Testis (tissue), 3 donors: ENCODE measurements around the gene RAD18. TPM values are rescaled to one million over a fixed set of nuclear protein-coding genes. Genes with fewer than 3 reads are reported as not detected.

ENCODE experiments used
- DNase-seq: peaks from one replicate; pipeline ENCODE4 v3.0.0-alpha.2; 2019
- H3K27ac ChIP-seq, 2 donors: fragments of 200-600 bp; sonication (generic); one replicate each; pipeline ENCODE4 v1.5.1; 2019
- H3K27me3 ChIP-seq: fragments of 200-600 bp; sonication (generic); one replicate; pipeline ENCODE4 v1.5.1; 2019
- H3K36me3 ChIP-seq: fragments of 200-600 bp; sonication (generic); one replicate; pipeline ENCODE4 v1.5.1; 2017; ENCODE audit warnings: low read depth; ENCODE audit errors: missing control alignments
- H3K4me1 ChIP-seq: fragments of 200-600 bp; sonication (generic); one replicate; pipeline ENCODE4 v1.5.1; 2019
- H3K4me3 ChIP-seq, 2 donors: fragments of 200-600 bp; sonication (generic); one replicate each; pipeline ENCODE4 v1.5.1; 2017 to 2019
- H3K9me3 ChIP-seq: fragments of 200-600 bp; sonication (generic); one replicate; pipeline ENCODE4 v1.5.1; 2017
- POLR2A ChIP-seq: fragments of 450-650 bp; IDR thresholded peaks from one replicate; pipeline ENCODE4 v1.6.1; 2017; ENCODE audit warnings: antibody characterized with exemption, mild to moderate bottlenecking, moderate library complexity
- WGBS, 2 donors: methylation state at CpG; one replicate each; pipeline ENCODE4 v1.1.5; 2018; 5-methylcytosine and 5-hydroxymethylcytosine counted together
- intact Hi-C: fragments of 100-400 bp; cut with DNase I; formaldehyde crosslinking; loops from one replicate; pipeline ENCODE4 v1.15.1; 2023; ENCODE audit warnings: low total_unique reads
- polyA plus RNA-seq: library from polyadenylated mRNA; stranded (reverse); fragments of 350-450 nt; fragmentation: Illumina TruSeq; extraction: RNeasy Lipid Tissue Mini Kit (QIAGEN cat#74804); gene quantifications from one replicate; pipeline ENCODE4 v1.2.3, GENCODE V29; 2014; ENCODE audit warnings: low read depth, low replicate concordance; ENCODE audit not compliant: insufficient read depth
- total RNA-seq, 2 donors: library from RNA; depleted of rRNA; stranded (reverse); fragments of >200 nt; gene quantifications; one replicate each; pipeline ENCODE4 v1.2.3, GENCODE V29; 2016
- TF ChIP-seq, protein P1 (sequence below), 3 experiments: fragments of 450-650 bp in 2 of 3; fragments of 200-600 bp in 1 of 3; sonication (generic) in 1 of 3; IDR thresholded peaks; one replicate each; pipeline ENCODE4 v1.5.1; 2016 to 2019; ENCODE audit warnings: antibody characterized with exemption in 3 of 3, mild to moderate bottlenecking in 2 of 3, moderate library complexity in 1 of 3

RAD18 gene
- total and polyA plus RNA-seq, 3 donors from 2014 or later = 7.6 to 27.0 (median 18.8) TPM

DNA sequence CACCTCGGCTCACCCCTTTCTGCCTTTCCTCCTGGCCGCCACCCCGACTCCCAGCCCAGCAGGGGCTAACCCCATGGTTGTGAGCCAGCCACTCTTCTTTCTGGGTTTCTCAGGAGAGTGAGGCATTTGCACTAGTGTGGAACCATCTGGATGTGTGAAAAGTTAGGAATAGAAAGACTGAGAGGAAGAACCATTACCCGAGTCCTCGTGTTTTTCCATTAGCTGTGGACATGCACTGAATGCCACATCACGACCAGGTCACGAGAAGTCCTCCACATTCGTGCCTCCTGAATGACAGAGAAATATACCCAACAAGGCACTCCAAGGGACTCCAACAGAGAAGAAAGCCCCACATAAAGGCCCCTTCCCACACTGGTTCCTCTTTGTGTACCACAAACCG is 18.0 kb upstream of the RAD18 start:
- no peak overlapping the region for H3K4me3 ChIP-seq
- TF ChIP-seq POLR2A = no peak
- TF ChIP-seq, protein P1, sequence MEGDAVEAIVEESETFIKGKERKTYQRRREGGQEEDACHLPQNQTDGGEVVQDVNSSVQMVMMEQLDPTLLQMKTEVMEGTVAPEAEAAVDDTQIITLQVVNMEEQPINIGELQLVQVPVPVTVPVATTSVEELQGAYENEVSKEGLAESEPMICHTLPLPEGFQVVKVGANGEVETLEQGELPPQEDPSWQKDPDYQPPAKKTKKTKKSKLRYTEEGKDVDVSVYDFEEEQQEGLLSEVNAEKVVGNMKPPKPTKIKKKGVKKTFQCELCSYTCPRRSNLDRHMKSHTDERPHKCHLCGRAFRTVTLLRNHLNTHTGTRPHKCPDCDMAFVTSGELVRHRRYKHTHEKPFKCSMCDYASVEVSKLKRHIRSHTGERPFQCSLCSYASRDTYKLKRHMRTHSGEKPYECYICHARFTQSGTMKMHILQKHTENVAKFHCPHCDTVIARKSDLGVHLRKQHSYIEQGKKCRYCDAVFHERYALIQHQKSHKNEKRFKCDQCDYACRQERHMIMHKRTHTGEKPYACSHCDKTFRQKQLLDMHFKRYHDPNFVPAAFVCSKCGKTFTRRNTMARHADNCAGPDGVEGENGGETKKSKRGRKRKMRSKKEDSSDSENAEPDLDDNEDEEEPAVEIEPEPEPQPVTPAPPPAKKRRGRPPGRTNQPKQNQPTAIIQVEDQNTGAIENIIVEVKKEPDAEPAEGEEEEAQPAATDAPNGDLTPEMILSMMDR (IDR thresholded peaks at IDR 0.05) = no peak
- H3K27ac ChIP-seq = no peak overlapping the region
- no peaks in the 10 kb centered on the region for H3K9me3 ChIP-seq
- DNase-seq = no peak
- H3K36me3 ChIP-seq = no peaks in the 10 kb centered on the region
- no peaks in the 10 kb centered on the region for H3K27me3 ChIP-seq
- 79 to 87% methylated on average over 9 of the region's 9 CpGs for WGBS, 2 donors
- H3K4me1 ChIP-seq = no peaks in the 10 kb centered on the region
- intact Hi-C loops = no loop called here

DNA sequence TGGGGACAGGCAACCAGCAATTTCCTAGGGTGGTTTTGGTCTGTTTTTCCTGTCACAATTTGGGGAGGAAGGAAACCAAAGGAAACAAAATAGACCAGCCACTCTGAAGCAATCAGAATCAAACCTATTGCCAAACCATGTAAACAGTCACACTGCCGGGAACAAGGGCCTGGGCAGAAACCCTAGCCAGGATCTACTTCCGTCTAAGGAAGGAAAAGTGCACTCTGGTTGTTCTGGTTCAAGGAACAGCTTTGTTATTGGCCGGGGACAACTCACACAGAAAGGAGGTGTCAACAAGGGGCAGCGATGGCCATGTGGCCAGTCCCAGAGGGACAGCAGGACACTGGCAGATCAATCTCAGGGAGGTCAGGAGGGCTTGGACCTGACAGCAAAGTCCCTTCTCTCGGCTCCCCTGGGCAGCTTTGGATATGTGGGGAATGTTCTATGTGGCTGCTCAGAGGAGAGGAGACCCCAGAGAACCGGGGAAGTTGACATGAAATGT is 17.5 kb upstream of the RAD18 start:
- Histone ChIP-seq H3K27ac (no peak overlapping the region), H3K36me3 (no peaks in the 10 kb centered on the region), H3K9me3 (no peaks in the 10 kb centered on the region), H3K4me3 (no peak overlapping the region), H3K4me1 (no peaks in the 10 kb centered on the region), H3K27me3 (no peaks in the 10 kb centered on the region)
- intact Hi-C loops = no loop called here
- TF ChIP-seq POLR2A = no peak
- TF ChIP-seq, protein P1 (IDR thresholded peaks at IDR 0.05) = no peak
- DNase-seq = no peak
- WGBS, 2 donors = 72 to 74% methylated on average over 6 of the region's 6 CpGs

GRCh38 chr3:8979262-8979661 is 16.0 kb upstream of the RAD18 start:
- Histone ChIP-seq H3K4me1 (no peaks in the 10 kb centered on the region), H3K36me3 (no peaks in the 10 kb centered on the region), H3K27me3 (no peaks in the 10 kb centered on the region), H3K27ac (no peak overlapping the region), H3K9me3 (no peaks in the 10 kb centered on the region), H3K4me3 (no peak overlapping the region)
- 93 to 97% methylated on average over 1 of the region's 1 CpG for WGBS, 2 donors
- no peak for DNase-seq
- no peak for TF ChIP-seq POLR2A
- TF ChIP-seq, protein P1 (IDR thresholded peaks at IDR 0.05) = no peak
- intact Hi-C loops = no loop called here

DNA sequence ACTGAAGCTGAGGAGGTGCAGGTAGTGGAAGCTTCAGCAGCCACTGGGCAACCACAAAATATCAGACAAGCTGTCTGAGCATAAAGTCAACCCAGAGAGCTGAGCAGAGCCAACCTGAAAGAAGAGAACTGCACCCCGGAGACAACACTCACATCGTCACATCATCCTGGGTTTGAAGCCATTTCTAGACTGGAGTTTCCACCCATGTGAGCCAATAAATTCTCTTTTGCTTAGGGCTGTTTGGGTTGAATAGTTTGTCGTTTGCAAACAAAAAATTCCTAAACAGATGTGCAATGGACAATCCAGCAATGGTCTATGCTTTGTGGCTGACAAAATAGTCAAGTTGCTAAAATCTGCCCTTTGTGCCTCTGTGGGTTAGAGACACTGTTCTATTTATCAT is 15.3 kb upstream of the RAD18 start:
- Histone ChIP-seq H3K27me3 (no peaks in the 10 kb centered on the region), H3K27ac (no peak overlapping the region), H3K4me3 (no peak overlapping the region), H3K4me1 (no peaks in the 10 kb centered on the region), H3K36me3 (no peaks in the 10 kb centered on the region), H3K9me3 (no peaks in the 10 kb centered on the region)
- intact Hi-C loops = no loop called here
- no peak for TF ChIP-seq POLR2A
- TF ChIP-seq, protein P1 (IDR thresholded peaks at IDR 0.05) = no peak
- no peak for DNase-seq
- 67 to 78% methylated on average over 1 to 3 of the region's 3 CpGs for WGBS, 2 donors

DNA sequence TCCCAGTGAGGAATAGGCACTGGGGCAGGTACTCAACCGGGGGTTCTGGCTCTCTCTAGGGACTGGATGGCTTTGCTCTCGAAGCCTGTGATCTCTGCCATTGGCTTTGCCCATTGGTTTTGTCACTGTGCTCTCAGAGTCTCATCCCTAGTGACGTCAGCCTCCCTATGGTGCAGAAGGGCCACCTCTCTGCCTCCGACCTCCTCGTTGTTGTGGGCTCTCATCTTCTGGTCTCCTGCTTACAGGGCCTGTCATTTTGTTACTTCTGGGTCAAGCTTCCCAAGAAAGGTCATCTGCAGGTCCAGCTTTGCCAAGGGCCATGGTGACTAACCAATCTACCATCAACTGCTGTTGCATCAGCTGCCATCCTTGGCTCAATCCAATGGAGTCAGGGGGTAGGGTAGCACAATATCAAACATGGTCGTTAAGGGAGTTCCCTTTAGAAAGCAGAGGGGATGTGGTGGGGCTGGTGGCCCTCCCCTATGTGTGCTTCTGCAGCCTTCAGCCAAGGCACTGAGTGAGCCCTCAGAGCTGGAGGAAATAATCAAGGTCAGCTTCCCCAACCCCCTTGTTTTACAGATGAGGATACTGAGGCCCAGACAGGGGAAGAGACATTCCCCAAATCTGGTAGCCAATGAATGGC is 13.4 kb upstream of the RAD18 start:
- no peaks in the 10 kb centered on the region for H3K4me1 ChIP-seq
- H3K27ac ChIP-seq = no peak overlapping the region
- DNase-seq = no peak
- WGBS, 2 donors = 60 to 89% methylated on average over 3 to 6 of the region's 6 CpGs
- no peaks in the 10 kb centered on the region for H3K36me3 ChIP-seq
- H3K9me3 ChIP-seq = no peaks in the 10 kb centered on the region
- no peak overlapping the region for H3K4me3 ChIP-seq
- intact Hi-C loops = no loop called here
- no peak for TF ChIP-seq POLR2A
- H3K27me3 ChIP-seq = no peaks in the 10 kb centered on the region
